ENCODE data around the gene TMEM45B. TPM values are rescaled to one million over a fixed set of nuclear protein-coding genes. Genes with fewer than 3 reads are reported as not detected.
"Not testable (repeated sequence)": the region's sequence is repeated elsewhere in the genome, so short reads cannot be mapped to it uniquely, and the experiment has no call there.

TMEM45B gene
- total RNA-seq, 2 donors from 2014 or later: 1.8 to 4.6 TPM

GRCh38 chr11:129785383-129786111, 30.1 kb upstream of the TMEM45B start:
- ATAC-seq: no peak
- Histone ChIP-seq H3K27me3 (no peaks in the 10 kb centered on the region), H3K27ac (no peak overlapping the region), H3K4me3 (no peak overlapping the region), H3K4me1 (no peaks in the 10 kb centered on the region), H3K36me3 (replicated peaks in 1 of 2; ENCODE audit: insufficient read depth in 1 of 2, low read depth in 2 of 2) (no peaks in the 10 kb centered on the region), H3K9me3 (no peaks in the 10 kb centered on the region)
- intact Hi-C loops (cut with DNase I): no loop called here
- no peak for DNase-seq
- TF ChIP-seq, protein P1, sequence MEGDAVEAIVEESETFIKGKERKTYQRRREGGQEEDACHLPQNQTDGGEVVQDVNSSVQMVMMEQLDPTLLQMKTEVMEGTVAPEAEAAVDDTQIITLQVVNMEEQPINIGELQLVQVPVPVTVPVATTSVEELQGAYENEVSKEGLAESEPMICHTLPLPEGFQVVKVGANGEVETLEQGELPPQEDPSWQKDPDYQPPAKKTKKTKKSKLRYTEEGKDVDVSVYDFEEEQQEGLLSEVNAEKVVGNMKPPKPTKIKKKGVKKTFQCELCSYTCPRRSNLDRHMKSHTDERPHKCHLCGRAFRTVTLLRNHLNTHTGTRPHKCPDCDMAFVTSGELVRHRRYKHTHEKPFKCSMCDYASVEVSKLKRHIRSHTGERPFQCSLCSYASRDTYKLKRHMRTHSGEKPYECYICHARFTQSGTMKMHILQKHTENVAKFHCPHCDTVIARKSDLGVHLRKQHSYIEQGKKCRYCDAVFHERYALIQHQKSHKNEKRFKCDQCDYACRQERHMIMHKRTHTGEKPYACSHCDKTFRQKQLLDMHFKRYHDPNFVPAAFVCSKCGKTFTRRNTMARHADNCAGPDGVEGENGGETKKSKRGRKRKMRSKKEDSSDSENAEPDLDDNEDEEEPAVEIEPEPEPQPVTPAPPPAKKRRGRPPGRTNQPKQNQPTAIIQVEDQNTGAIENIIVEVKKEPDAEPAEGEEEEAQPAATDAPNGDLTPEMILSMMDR (IDR thresholded peaks at IDR 0.05): peak in 4 of 7 experiments; percentile 30 to 42 (median 36)
- TF ChIP-seq POLR2A (IDR thresholded peaks at IDR 0.05): no peak
- 46 to 52% methylated on average over 3 of the region's 3 CpGs for WGBS, 2 donors

- not testable (repeated sequence) for H3K9me3 ChIP-seq
Measured at GRCh38 chr11:129786112-129786416, 29.6 kb upstream of the TMEM45B start.

GRCh38 chr11:129787532-129788155, 28.0 kb upstream of the TMEM45B start:
- Histone ChIP-seq H3K36me3 (replicated peaks in 1 of 2; ENCODE audit: insufficient read depth in 1 of 2, low read depth in 2 of 2) (no peaks in the 10 kb centered on the region), H3K4me3 (no peak overlapping the region), H3K27ac (no peak overlapping the region), H3K9me3 (no peaks in the 10 kb centered on the region), H3K4me1 (no peaks in the 10 kb centered on the region), H3K27me3 (no peaks in the 10 kb centered on the region)
- no peak for DNase-seq
- TF ChIP-seq, protein P1 (IDR thresholded peaks at IDR 0.05): no peak
- no peak for TF ChIP-seq POLR2A (IDR thresholded peaks at IDR 0.05)
- WGBS, 2 donors: 63 to 88% methylated on average over 2 of the region's 2 CpGs
- ATAC-seq: no peak
- intact Hi-C loops (cut with DNase I): no loop called here

More at GRCh38 chr11:129786112-129786416, 29.6 kb upstream of the TMEM45B start:
- H3K4me3 ChIP-seq; H3K4me1 ChIP-seq; intact Hi-C loops (cut with DNase I); DNase-seq; H3K27ac ChIP-seq; H3K36me3 ChIP-seq (replicated peaks in 1 of 2; ENCODE audit: insufficient read depth in 1 of 2, low read depth in 2 of 2); H3K27me3 ChIP-seq; ATAC-seq: not testable (repeated sequence)
- WGBS, 2 donors: 50 to 61% methylated on average over 2 of the region's 2 CpGs

- Histone ChIP-seq H3K9me3 (no peaks in the 10 kb centered on the region), H3K36me3 (replicated peaks in 1 of 2; ENCODE audit: insufficient read depth in 1 of 2, low read depth in 2 of 2) (no peaks in the 10 kb centered on the region), H3K4me1 (no peaks in the 10 kb centered on the region), H3K27ac (no peak overlapping the region), H3K27me3 (no peaks in the 10 kb centered on the region), H3K4me3 (no peak overlapping the region)
- 70 to 71% methylated on average over 2 of the region's 2 CpGs for WGBS, 2 donors
- no peak for TF ChIP-seq POLR2A (IDR thresholded peaks at IDR 0.05)
- TF ChIP-seq, protein P1 (IDR thresholded peaks at IDR 0.05): no peak
- ATAC-seq (no peak), DNase-seq (no peak)
- intact Hi-C loops (cut with DNase I): no loop called here
Measured at GRCh38 chr11:129788278-129788677, 27.4 kb upstream of the TMEM45B start.

DNA sequence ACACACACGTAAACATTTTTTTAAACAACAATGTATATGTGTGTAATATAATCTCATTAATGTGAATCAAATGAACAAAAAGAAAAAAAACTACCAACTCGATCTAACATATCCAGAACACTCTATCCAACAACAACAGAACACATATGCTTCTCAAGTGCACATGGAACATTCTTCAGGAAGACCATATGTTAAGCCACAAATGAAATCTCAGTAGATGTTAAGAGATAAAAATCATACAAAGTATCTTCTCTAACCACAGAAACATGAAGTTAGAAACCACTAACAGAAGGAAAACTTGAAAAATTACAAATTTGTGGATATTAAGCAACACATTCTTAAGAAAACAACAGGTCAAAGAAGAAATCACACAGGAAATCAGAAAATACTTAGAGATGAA, 25.5 kb upstream of the TMEM45B start:
- ATAC-seq (no peak), DNase-seq (no peak)
- peaks cover 0 to 3% (median 0%) of the 10 kb centered on the region in 3 donors for H3K9me3 ChIP-seq
- H3K4me1 ChIP-seq: no peaks in the 10 kb centered on the region
- TF ChIP-seq POLR2A (IDR thresholded peaks at IDR 0.05): no peak
- TF ChIP-seq, protein P1 (IDR thresholded peaks at IDR 0.05): no peak
- H3K27ac ChIP-seq: no peak overlapping the region
- H3K27me3 ChIP-seq: no peaks in the 10 kb centered on the region
- no peaks in the 10 kb centered on the region for H3K36me3 ChIP-seq (replicated peaks in 1 of 2; ENCODE audit: insufficient read depth in 1 of 2, low read depth in 2 of 2)
- H3K4me3 ChIP-seq: no peak overlapping the region
- 67 to 69% methylated on average over 2 of the region's 2 CpGs for WGBS, 2 donors
- intact Hi-C loops (cut with DNase I): no loop called here
